ENCODE measurements around the gene HOXB7. TPM values are rescaled to one million over a fixed set of nuclear protein-coding genes. Genes with fewer than 3 reads are reported as not detected.

HOXB7 gene
- total RNA-seq, 1 donor from 2014 or later, result not detected

- FAIRE-seq (no peak), DNase-seq (ENCODE audit: low spot score in 2 of 2) (no peak)
Measured at GRCh38 chr17:48597778-48598631, 12.8 kb downstream of the HOXB7 start.

GRCh38 chr17:48597528-48597777 lies 13.4 kb downstream of the HOXB7 start:
- FAIRE-seq (no peak), DNase-seq (ENCODE audit: low spot score in 2 of 2) (no peak)

DNA sequence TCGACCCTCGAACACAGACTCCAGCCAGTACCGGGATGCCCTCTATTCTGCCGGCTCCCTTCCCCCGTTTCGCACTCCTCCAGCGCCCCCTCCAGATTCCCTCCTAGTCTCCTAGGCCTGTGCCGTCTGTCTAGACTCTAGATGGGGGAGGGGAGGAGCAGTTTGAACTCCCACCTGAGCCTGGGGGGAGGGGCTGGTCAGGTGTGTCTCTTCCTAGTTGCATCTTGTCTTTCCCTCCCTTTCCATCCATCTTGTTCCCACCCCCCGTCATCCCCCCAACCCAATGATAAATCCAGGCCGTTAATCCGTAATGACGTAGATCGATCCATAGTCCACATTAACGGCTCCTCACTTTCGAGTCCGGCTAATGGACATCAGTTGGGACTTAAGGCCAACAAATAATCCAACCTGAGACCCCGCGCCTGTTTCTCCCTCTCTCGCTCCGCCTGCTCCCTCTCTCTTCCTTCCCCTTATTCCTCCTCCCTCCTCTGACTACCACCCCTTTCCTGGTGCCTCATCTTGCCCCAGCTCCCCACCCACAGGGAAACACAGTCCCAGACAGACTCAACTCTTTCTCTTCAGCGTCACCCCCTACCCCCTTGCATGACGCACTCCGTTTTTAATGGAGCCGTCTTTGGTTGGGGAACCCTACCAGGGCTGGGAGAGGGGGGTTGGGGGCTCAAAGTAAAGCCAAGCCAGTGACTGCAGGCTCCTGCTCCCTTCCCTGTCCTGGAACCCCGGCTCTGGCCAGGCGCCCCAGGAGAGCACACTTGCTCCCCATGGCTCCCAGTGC lies 13.9 kb downstream of the HOXB7 start:
- FAIRE-seq (no peak), DNase-seq (ENCODE audit: low spot score in 2 of 2) (no peak)

- FAIRE-seq (no peak), DNase-seq (ENCODE audit: low spot score in 2 of 2) (no peak)
Measured at GRCh38 chr17:48596000-48596734, 14.7 kb downstream of the HOXB7 start.

DNA sequence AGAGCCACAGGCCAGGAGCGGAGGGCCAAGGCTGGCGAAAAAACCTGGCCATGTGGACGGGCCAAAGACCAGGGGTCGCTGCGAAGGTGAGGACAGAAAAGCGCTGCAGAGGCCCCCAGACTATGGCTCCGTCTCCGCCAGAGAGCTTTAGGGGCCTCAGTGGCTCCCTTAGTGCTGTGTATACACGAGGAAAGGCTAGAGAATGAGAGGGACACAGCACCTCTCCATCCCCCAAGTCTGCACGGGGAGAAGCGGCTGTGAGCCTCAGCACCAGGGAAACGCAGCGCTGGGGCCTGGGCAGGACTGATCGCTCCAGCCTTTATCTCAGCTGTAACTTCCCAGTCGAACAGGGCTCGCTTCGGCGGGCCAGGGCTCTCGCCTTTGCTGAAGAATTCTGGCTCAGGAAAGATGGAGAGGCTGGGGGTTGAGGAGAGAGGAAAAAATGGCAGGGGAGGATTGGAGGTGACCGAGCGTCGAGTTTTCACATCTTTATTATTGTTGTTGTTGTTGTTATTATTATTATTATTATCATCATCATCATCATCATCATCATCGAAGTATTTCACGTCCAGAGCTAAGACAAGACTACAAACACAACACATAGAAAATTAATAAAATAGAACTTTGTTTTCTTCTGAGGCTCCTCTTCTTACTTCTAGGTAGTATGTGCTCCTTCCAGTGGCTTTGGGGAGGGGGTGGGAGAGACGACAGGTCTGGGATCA lies 15.4 kb downstream of the HOXB7 start:
- DNase-seq (ENCODE audit: low spot score in 2 of 2) (no peak), FAIRE-seq (no peak)

DNA sequence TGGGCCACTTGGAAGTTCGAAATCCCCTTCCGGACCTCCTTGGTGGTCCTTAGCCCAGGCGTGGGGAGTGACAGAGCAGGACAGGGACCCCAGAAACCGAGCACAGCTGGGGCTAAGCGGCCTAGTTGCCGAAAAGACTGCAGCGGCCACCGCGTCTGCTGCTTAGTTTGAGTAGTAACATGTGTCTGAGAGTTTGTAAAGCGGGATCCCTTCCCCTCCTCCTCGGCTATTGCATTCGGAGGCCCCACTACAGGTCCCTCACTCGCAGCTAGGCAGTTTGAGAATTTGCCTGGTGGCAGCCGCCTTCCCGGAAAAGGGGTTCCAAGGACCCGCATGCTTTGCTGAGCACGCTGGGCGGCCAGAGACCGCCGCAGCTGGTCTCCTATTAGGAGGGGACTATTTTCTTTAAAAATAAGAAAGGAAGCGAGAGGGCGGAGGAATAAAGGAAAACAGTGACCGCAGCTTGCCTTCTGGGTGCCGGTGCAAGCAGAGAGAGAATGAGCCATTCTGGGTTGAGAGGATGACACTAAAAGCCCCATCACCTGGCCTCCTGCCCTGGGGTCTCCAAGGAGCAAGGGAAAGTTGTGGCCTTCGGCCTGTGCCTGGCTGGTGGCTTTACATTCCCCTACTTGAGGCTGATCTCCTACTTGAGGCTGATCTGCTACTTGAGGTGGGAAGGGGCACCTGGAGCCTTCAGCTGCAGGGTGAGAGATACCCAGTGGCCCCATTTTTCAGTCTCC lies 16.1 kb downstream of the HOXB7 start:
- DNase-seq (ENCODE audit: low spot score in 2 of 2), result no peak
- no peak for FAIRE-seq

DNA sequence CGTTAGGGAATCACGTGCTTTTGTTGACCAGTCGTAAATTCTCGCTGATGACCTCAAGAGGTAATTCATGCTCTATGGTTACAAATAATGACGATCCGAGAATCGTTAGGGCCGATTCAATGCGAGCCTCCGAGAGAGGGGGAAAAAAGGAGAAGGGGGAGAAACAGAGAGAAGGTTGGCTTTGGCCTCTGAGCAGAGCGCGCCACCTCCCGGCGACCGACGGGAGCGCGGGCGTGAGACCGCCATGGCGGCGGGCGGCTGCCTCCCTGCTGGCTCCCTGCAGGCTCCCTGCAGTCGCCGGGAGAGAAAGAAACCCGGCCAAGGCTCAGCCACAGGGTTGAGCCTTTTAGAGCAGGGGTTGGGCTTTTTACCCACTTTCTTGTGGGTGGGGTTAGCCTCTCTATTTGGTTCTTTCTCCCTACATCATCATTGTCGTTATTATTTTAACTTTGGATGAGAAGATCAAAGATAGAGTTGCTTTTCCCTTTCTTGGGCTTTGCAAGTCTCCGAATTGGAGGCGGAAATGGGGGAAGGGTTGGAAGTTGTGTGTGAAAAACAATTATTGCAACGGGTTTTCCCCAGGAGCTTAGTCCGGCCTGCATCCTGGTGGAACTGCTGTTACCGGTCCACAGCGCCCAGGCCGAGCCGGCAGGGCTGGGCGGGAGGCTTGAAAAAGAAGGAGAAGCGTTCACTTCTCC lies 16.8 kb downstream of the HOXB7 start:
- peak; percentile 68 for DNase-seq (ENCODE audit: low spot score in 2 of 2)
- FAIRE-seq, result no peak

DNA sequence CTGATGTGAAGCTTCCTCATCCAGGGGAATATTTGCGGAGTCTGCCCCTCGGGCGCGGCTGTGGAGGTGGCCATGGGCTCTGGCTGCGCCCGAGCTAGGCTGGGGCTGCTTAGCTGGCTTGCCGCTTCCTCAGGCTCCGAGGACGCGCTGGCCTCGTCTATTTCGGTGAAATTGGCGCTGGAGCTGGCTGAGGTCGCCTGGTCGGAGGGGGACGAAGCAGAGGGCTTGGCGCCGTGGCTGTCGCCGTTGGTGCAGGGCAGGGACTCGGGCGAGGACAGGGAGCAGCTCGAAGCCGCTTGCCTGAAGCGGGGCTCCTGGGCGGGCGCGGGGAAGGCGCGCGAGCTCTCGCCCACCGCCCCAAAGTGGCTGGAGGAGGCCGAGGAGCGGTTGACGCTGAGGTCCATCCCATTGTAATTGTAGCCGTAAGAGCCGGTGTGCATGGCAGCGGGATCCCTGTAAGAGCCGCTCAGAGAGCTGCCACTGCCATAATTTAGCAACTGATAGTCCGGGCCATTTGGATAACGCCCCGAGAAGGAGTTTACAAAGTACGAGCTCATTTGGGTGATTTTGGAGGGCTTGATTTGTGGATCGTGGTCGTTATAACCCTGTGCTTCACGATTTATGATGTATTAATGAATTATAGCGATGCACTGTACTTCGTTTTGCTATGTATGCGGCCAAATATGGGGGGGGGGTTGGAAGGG lies 17.5 kb downstream of the HOXB7 start, which contains the start of gene HOXB5:
TSS of gene HOXB5 (minus strand) at position 654 of the 704 bp plus-strand sequence. CDS start at position 557, 97 bp downstream.
- FAIRE-seq, result no peak

DNA sequence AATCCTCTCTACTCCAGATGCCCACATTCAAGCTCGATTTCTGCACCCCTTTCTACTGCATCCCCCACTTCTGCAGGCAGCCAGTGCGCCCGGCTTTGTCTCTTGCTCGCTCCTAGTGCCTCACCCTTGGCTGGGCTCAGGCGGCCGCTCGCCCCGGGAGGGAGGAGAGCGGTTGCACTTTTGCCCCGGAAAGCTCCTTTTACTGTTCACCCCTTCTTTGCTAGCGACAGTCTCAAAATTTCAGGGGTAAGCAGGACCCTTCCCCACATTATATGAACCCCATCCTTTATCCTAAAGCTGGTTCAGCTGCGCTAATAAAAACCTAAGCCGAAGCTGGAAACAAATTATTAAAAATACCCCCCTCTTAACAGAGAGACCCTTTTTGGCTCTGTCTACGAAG lies 18.2 kb downstream of the HOXB7 start:
- no peak for DNase-seq (ENCODE audit: low spot score in 2 of 2)
- FAIRE-seq, result no peak

More for the DNA sequence above, 17.5 kb downstream of the HOXB7 start, which contains the start of gene HOXB5:
- DNase-seq (ENCODE audit: low spot score in 2 of 2), result no peak

GRCh38 chr17:48592057-48592514 lies 18.7 kb downstream of the HOXB7 start:
- FAIRE-seq (no peak), DNase-seq (ENCODE audit: low spot score in 2 of 2) (no peak)

- DNase-seq (ENCODE audit: low spot score in 2 of 2) (no peak), FAIRE-seq (no peak)
Measured at GRCh38 chr17:48591255-48592056, 19.4 kb downstream of the HOXB7 start.

- no peak for FAIRE-seq
- no peak for DNase-seq (ENCODE audit: low spot score in 2 of 2)
Measured at GRCh38 chr17:48590607-48591161, 20.1 kb downstream of the HOXB7 start.

DNA sequence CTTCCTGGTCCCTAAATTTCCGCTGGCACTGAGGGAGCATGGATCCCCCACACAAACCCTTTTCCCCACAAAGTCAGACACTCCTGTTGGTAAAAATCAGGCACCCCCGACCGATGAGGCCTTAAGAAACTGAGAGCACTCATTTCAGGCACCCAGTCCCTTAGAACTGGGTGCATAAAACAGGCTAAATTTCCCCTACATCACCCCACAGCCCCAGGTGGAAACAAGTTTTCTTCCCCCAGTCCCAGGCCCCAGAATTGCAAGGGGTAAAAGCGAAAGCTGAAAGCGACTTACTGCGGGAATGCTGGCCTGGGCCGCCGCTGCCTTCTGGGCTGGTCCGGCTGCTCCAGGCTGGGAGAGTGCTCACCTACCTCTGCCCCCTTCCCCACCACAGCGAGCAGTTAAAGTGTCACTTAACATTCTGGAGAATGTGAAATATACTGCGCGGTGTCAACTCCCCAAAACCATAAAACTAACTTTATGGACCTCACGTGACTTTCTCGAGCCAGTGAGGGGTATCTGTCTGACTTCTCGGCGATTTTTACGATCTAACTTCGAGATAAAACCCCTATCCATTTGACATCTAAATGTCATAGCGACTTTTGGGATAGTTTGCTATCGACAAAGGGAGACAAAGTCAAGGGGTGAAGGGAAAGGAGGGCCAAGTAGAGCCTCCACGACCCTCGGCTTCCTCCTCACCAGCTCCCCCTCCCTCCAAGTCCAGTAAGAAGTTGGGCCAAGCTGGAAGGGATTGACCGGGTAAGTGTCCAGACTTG lies 20.8 kb downstream of the HOXB7 start, which contains the start of gene HOXB3:
TSS of gene HOXB3 (minus strand) at position 411 of the 776 bp plus-strand sequence. CDS start 37,767 bp downstream, outside the sequence.
- DNase-seq (ENCODE audit: low spot score in 2 of 2) (no peak), FAIRE-seq (no peak)

DNA sequence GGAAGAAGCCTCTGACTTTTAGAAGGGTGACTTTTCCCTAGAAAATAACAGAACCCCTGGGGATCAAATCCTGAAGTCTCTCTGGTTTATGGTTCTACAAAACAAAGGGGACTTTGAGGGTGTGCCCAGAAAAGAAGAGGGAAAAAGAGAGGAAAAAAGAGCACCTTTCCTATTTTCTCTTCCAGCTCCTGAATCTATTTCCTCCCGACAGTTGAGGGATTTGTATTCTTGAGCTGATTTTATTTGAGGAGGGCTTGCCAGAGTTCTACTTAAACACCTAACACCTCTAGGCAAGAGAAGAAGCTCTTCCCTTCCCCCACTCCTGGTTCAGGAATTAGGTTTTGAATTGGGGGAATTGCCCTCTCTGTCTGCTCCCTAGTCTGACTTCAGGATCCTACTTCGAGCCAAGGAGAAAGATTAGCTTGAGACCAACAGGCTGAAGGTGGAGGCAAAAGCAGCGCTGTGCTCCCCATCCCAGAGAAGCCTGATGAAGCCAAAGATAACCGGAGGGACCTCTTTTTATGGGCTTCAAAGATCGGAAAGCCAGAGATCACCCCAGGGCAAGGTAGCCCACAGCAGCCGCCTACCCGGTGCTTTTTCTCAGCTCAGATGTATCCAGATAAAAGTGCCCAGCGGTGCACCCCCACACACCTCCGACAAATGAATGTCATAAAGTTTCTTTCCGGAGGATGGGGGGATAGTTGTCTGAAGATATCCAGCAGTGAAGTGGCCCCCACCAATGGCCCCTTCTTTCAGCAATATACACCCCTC lies 21.6 kb downstream of the HOXB7 start:
- DNase-seq (ENCODE audit: low spot score in 2 of 2), result no peak
- no peak for FAIRE-seq

DNA sequence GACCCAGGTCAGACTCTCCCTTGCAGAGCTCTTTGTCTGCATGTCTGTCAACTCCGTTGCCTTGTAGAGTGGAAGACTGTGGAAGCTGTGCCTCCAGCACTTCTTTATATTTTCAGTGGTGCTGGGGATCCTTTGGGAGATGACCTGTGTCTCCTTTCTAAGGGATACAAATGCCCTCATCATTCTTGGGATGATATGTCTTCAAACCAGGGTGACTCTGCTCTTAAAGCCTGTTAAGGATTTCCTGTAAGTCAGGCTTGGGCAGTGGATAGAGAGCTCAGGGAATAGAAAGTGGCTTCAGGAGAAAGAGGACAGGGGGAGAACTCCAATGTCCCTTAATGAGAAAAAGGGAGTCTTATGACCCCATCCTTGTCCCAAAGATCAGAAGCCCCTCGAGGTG lies 22.3 kb downstream of the HOXB7 start:
- no peak for FAIRE-seq
- DNase-seq (ENCODE audit: low spot score in 2 of 2), result no peak

DNA sequence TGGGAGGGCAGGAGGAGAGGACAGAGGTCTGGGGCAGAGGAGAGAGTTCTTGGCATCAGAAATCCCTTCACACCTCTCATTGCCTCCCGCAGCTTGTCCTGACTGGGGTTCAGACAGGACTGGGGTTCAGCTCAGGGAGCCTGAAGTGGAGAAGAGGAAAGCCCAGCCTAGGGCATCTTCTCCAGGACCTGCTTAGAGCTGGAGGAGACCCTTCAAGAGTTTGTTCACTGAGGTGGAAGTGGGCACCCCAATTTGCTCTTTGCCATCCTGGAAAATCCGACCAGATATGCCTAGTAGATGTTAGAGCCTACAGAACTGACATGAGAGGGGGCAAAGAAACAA lies 22.8 kb downstream of the HOXB7 start:
- FAIRE-seq (no peak), DNase-seq (ENCODE audit: low spot score in 2 of 2) (no peak)
